ENCODE measurements around the gene FAM78B.

The FAM78B gene

GRCh38 chr1:166111430-166111829 lies 55.4 kb downstream of the FAM78B start:
- no peak overlapping the region for H3K4me3 ChIP-seq (ENCODE audit: low read depth in 1 of 2, low read length in 2 of 2)
- H3K36me3 ChIP-seq (ENCODE audit: control insufficient read depth in 1 of 2, insufficient read depth in 2 of 2, low read length in 2 of 2) = no peaks in the 10 kb centered on the region
- no peaks in the 10 kb centered on the region for H3K4me1 ChIP-seq (ENCODE audit: control insufficient read depth in 1 of 2, insufficient read depth in 2 of 2, low read length in 2 of 2)
- H3K9me3 ChIP-seq (ENCODE audit: control insufficient read depth in 1 of 2, low read length in 2 of 2) = no peaks in the 10 kb centered on the region
- no peak overlapping the region for H3K9ac ChIP-seq (ENCODE audit: low read depth in 1 of 2, low read length in 2 of 2)
- H3K27ac ChIP-seq (ENCODE audit: low read depth, low read length) = no peak overlapping the region
- no peaks in the 10 kb centered on the region for H3K27me3 ChIP-seq (ENCODE audit: control insufficient read depth in 1 of 2, insufficient read depth in 2 of 2, low read length in 2 of 2)

- H3K27me3 ChIP-seq (ENCODE audit: control insufficient read depth in 1 of 2, insufficient read depth in 2 of 2, low read length in 2 of 2) = no peaks in the 10 kb centered on the region
- no peaks in the 10 kb centered on the region for H3K9me3 ChIP-seq (ENCODE audit: control insufficient read depth in 1 of 2, low read length in 2 of 2)
- H3K27ac ChIP-seq (ENCODE audit: low read depth, low read length) = no peak overlapping the region
- H3K9ac ChIP-seq (ENCODE audit: low read depth in 1 of 2, low read length in 2 of 2) = no peak overlapping the region
- H3K4me1 ChIP-seq (ENCODE audit: control insufficient read depth in 1 of 2, insufficient read depth in 2 of 2, low read length in 2 of 2) = peaks cover 0 to 3% of the 10 kb centered on the region in 2 donors
- H3K4me3 ChIP-seq (ENCODE audit: low read depth in 1 of 2, low read length in 2 of 2) = no peak overlapping the region
- no peaks in the 10 kb centered on the region for H3K36me3 ChIP-seq (ENCODE audit: control insufficient read depth in 1 of 2, insufficient read depth in 2 of 2, low read length in 2 of 2)
These were observed 76.6 kb downstream of the FAM78B start for GRCh38 chr1:166090244-166090643.

GRCh38 chr1:166089804-166090203 lies 77.0 kb downstream of the FAM78B start:
- H3K4me1 ChIP-seq (ENCODE audit: control insufficient read depth in 1 of 2, insufficient read depth in 2 of 2, low read length in 2 of 2) = peaks cover 0 to 3% of the 10 kb centered on the region in 2 donors
- H3K9me3 ChIP-seq (ENCODE audit: control insufficient read depth in 1 of 2, low read length in 2 of 2) = no peaks in the 10 kb centered on the region
- no peaks in the 10 kb centered on the region for H3K27me3 ChIP-seq (ENCODE audit: control insufficient read depth in 1 of 2, insufficient read depth in 2 of 2, low read length in 2 of 2)
- no peak overlapping the region for H3K9ac ChIP-seq (ENCODE audit: low read depth in 1 of 2, low read length in 2 of 2)
- no peaks in the 10 kb centered on the region for H3K36me3 ChIP-seq (ENCODE audit: control insufficient read depth in 1 of 2, insufficient read depth in 2 of 2, low read length in 2 of 2)
- H3K27ac ChIP-seq (ENCODE audit: low read depth, low read length) = no peak overlapping the region
- H3K4me3 ChIP-seq (ENCODE audit: low read depth in 1 of 2, low read length in 2 of 2) = no peak overlapping the region

DNA sequence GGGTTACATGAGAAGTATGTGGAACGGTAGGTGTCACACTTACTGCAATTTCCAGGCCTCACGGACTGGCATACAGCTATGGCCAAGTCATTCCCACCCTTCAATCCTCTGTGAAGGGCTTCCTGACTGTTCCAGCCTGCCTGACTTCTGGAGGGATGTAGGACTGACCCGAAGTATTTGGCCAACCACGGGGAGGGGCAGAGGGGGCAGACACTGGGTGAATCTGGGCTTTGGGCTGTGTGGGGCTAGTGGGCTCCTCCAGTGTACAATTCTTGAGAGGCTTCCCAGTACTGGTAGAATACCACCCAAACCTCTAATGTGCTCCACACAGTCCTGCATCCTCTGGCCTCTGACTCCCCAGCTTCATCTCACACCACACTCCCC lies 78.2 kb downstream of the FAM78B start:
- no peak overlapping the region for H3K9ac ChIP-seq (ENCODE audit: low read depth in 1 of 2, low read length in 2 of 2)
- H3K27me3 ChIP-seq (ENCODE audit: control insufficient read depth in 1 of 2, insufficient read depth in 2 of 2, low read length in 2 of 2) = no peaks in the 10 kb centered on the region
- no peaks in the 10 kb centered on the region for H3K36me3 ChIP-seq (ENCODE audit: control insufficient read depth in 1 of 2, insufficient read depth in 2 of 2, low read length in 2 of 2)
- peaks cover 0 to 3% of the 10 kb centered on the region in 2 donors for H3K4me1 ChIP-seq (ENCODE audit: control insufficient read depth in 1 of 2, insufficient read depth in 2 of 2, low read length in 2 of 2)
- H3K9me3 ChIP-seq (ENCODE audit: control insufficient read depth in 1 of 2, low read length in 2 of 2) = no peaks in the 10 kb centered on the region
- no peak overlapping the region for H3K4me3 ChIP-seq (ENCODE audit: low read depth in 1 of 2, low read length in 2 of 2)
- H3K27ac ChIP-seq (ENCODE audit: low read depth, low read length) = no peak overlapping the region

GRCh38 chr1:166087734-166088571 lies 78.8 kb downstream of the FAM78B start:
- Histone ChIP-seq H3K4me1 (ENCODE audit: control insufficient read depth in 1 of 2, insufficient read depth in 2 of 2, low read length in 2 of 2) (peaks cover 0 to 3% of the 10 kb centered on the region in 2 donors), H3K36me3 (ENCODE audit: control insufficient read depth in 1 of 2, insufficient read depth in 2 of 2, low read length in 2 of 2) (no peaks in the 10 kb centered on the region), H3K9me3 (ENCODE audit: control insufficient read depth in 1 of 2, low read length in 2 of 2) (no peaks in the 10 kb centered on the region), H3K27me3 (ENCODE audit: control insufficient read depth in 1 of 2, insufficient read depth in 2 of 2, low read length in 2 of 2) (no peaks in the 10 kb centered on the region), H3K9ac (ENCODE audit: low read depth in 1 of 2, low read length in 2 of 2) (no peak overlapping the region), H3K4me3 (ENCODE audit: low read depth in 1 of 2, low read length in 2 of 2) (no peak overlapping the region), H3K27ac (ENCODE audit: low read depth, low read length) (no peak overlapping the region)

DNA sequence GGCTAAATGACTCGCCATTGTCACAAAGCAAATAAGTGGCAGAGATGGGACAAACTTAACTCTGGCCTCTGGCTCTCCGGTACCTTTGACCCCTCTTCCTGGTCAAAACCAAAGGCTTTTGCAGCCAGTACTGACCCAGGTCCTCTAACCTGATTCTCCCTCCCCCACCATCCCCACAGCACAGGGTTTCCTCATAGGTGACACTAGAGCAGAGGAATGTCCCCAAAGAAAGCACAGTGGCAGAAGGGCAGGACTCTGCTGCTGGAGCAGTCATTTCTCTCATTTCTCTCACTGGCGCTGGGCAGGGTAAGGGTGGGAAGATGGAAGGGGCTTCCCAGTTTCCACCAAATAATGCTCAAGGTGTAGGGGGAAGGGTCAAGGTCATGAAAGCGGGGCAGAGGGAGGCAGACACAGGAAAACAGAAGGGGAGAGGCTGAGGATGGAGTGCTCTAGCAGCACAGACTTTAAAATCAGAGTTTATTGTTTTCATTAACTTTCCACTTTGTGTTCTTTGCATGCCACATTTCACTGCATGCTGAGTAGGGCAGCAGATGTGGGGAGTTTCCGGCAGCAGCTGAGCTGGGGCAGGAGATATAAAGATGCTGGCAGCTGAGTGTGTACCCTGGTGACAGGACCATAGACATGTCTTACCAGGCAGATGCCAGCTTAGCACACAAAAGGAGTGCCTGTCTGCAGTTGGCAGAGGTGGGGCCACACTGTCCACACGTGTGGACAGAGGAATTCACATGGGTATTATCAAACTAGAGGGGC lies 80.5 kb downstream of the FAM78B start:
- Histone ChIP-seq H3K9ac (ENCODE audit: low read depth in 1 of 2, low read length in 2 of 2) (no peak overlapping the region), H3K36me3 (ENCODE audit: control insufficient read depth in 1 of 2, insufficient read depth in 2 of 2, low read length in 2 of 2) (no peaks in the 10 kb centered on the region), H3K27me3 (ENCODE audit: control insufficient read depth in 1 of 2, insufficient read depth in 2 of 2, low read length in 2 of 2) (no peaks in the 10 kb centered on the region), H3K27ac (ENCODE audit: low read depth, low read length) (no peak overlapping the region), H3K4me1 (ENCODE audit: control insufficient read depth in 1 of 2, insufficient read depth in 2 of 2, low read length in 2 of 2) (peaks cover 0 to 3% of the 10 kb centered on the region in 2 donors), H3K9me3 (ENCODE audit: control insufficient read depth in 1 of 2, low read length in 2 of 2) (no peaks in the 10 kb centered on the region), H3K4me3 (ENCODE audit: low read depth in 1 of 2, low read length in 2 of 2) (no peak overlapping the region)

DNA sequence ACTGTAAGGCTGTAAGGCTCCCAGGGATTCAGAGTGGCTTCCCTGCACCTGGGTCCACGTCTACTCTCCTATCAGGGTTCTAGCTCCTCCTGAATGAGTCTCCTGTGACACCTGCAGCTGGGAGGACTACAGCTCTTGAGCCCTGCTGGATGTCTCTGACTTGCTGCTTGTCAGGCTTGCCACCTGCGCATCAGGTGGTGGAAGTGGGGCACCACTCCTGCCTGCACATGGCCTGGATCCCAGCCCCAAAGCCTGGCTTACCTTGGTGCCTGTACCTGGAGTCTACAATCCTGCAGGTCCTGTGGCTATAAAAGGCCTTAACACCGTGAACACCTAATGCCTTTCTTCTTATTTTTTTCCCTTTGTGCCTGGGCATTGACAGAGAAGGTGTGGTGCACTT lies 82.2 kb downstream of the FAM78B start:
- no peaks in the 10 kb centered on the region for H3K9me3 ChIP-seq (ENCODE audit: control insufficient read depth in 1 of 2, low read length in 2 of 2)
- H3K9ac ChIP-seq (ENCODE audit: low read depth in 1 of 2, low read length in 2 of 2) = no peak overlapping the region
- H3K27me3 ChIP-seq (ENCODE audit: control insufficient read depth in 1 of 2, insufficient read depth in 2 of 2, low read length in 2 of 2) = no peaks in the 10 kb centered on the region
- H3K4me1 ChIP-seq (ENCODE audit: control insufficient read depth in 1 of 2, insufficient read depth in 2 of 2, low read length in 2 of 2) = peaks cover 0 to 5% of the 10 kb centered on the region in 2 donors
- no peak overlapping the region for H3K27ac ChIP-seq (ENCODE audit: low read depth, low read length)
- H3K36me3 ChIP-seq (ENCODE audit: control insufficient read depth in 1 of 2, insufficient read depth in 2 of 2, low read length in 2 of 2) = no peaks in the 10 kb centered on the region
- no peak overlapping the region for H3K4me3 ChIP-seq (ENCODE audit: low read depth in 1 of 2, low read length in 2 of 2)

DNA sequence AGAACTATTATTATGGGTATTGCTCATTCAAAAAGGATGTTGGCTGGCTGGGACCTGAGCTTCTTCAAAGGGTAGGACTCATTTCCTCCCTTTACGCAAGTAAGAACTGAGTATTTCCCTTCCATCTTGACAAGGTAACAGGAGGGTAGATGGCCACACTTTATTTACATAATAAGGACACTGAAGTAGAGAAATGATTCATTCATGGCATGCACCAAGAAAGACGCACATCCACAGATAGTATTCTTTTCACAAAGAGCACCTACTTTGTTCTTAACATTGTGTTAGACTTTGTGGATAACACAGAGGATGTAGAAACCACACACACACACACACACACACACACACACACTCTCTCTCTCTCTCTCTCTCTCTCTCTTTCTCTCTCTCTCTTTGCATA lies 82.9 kb downstream of the FAM78B start:
- Histone ChIP-seq H3K9ac (ENCODE audit: low read depth in 1 of 2, low read length in 2 of 2) (no peak overlapping the region), H3K4me1 (ENCODE audit: control insufficient read depth in 1 of 2, insufficient read depth in 2 of 2, low read length in 2 of 2) (peaks cover 0 to 5% of the 10 kb centered on the region in 2 donors), H3K27me3 (ENCODE audit: control insufficient read depth in 1 of 2, insufficient read depth in 2 of 2, low read length in 2 of 2) (no peaks in the 10 kb centered on the region), H3K36me3 (ENCODE audit: control insufficient read depth in 1 of 2, insufficient read depth in 2 of 2, low read length in 2 of 2) (no peaks in the 10 kb centered on the region), H3K4me3 (ENCODE audit: low read depth in 1 of 2, low read length in 2 of 2) (no peak overlapping the region), H3K9me3 (ENCODE audit: control insufficient read depth in 1 of 2, low read length in 2 of 2) (no peaks in the 10 kb centered on the region), H3K27ac (ENCODE audit: low read depth, low read length) (no peak overlapping the region)

- H3K36me3 ChIP-seq (ENCODE audit: control insufficient read depth in 1 of 2, insufficient read depth in 2 of 2, low read length in 2 of 2) = no peaks in the 10 kb centered on the region
- H3K4me1 ChIP-seq (ENCODE audit: control insufficient read depth in 1 of 2, insufficient read depth in 2 of 2, low read length in 2 of 2) = peaks cover 0 to 5% of the 10 kb centered on the region in 2 donors
- no peak overlapping the region for H3K9ac ChIP-seq (ENCODE audit: low read depth in 1 of 2, low read length in 2 of 2)
- no peaks in the 10 kb centered on the region for H3K9me3 ChIP-seq (ENCODE audit: control insufficient read depth in 1 of 2, low read length in 2 of 2)
- no peaks in the 10 kb centered on the region for H3K27me3 ChIP-seq (ENCODE audit: control insufficient read depth in 1 of 2, insufficient read depth in 2 of 2, low read length in 2 of 2)
- no peak overlapping the region for H3K4me3 ChIP-seq (ENCODE audit: low read depth in 1 of 2, low read length in 2 of 2)
- no peak overlapping the region for H3K27ac ChIP-seq (ENCODE audit: low read depth, low read length)
These were observed 84.2 kb downstream of the FAM78B start for GRCh38 chr1:166082601-166083000.

All from duodenal mucosa (tissue), 2 donors.